HepG2 (cell line): ENCODE measurements around the gene ETF1. TPM values are rescaled to one million over a fixed set of nuclear protein-coding genes. Genes with fewer than 3 reads are reported as not detected.
"Not testable (repeated sequence)": the region's sequence is repeated elsewhere in the genome, so short reads cannot be mapped to it uniquely, and the experiment has no call there.

ENCODE experiments used
- ATAC-seq: fragments of 200-7000 bp; cut with Tn5 transposase; 3 replicates; pipeline ENCODE4 v1.9.1; 2020; ENCODE audit warnings: mild to moderate bottlenecking, moderate library complexity
- BruUV-seq: library from RNA; stranded (reverse); fragments of 400-500 nt; replicated peaks from 2 replicates; lab custom pipeline; 2021; lab: Mats Ljungman, UMichigan
- CTCF ChIA-PET: fragments of 300-600 bp; formaldehyde crosslinking; extraction: SDS; loops from one replicate; lab custom pipeline; 2021; ENCODE audit warnings: low total read pairs, inconsistent platforms, low intra/inter-chr PET ratio; lab: Yijun Ruan, JAX
- POLR2A ChIA-PET: fragments of 350-600 bp; sonication (Branson Sonifier 250); formaldehyde crosslinking; loops from one replicate; lab custom pipeline; 2020; ENCODE audit warnings: antibody characterized with exemption, inconsistent platforms; lab: Yijun Ruan, JAX
- DNase-seq: peaks from one replicate; pipeline ENCODE4 v3.0.0-alpha.2; 2015; ENCODE audit warnings: low spot score
- FAIRE-seq: peaks from 3 replicates; lab custom pipeline; 2011; peaks lifted over from hg19 to GRCh38; lab: Jason Lieb, UNC
- H2AFZ ChIP-seq: one replicate; pipeline ENCODE4 v1.6.1; 2011; ENCODE audit warnings: low read length, inconsistent platforms
- H3K27ac ChIP-seq: fragments of 300-600 bp; 3 replicates; pipeline ENCODE4 v1.8.0; 2011; ENCODE audit warnings: mixed run types, mild to moderate bottlenecking, mixed read lengths, low read length, inconsistent platforms; ENCODE audit not compliant: insufficient read depth; ENCODE audit errors: extremely low read length
- H3K27me3 ChIP-seq, 2 experiments: fragments of 200-600 bp in 1 of 2; 2 replicates in 1 of 2; 3 replicates in 1 of 2; pipeline versions ENCODE4 v1.6.0 to v1.8.0; 2011; ENCODE audit warnings: low read length in 2 of 2, mild to moderate bottlenecking in 2 of 2, moderate library complexity in 2 of 2, inconsistent platforms in 1 of 2; ENCODE audit not compliant: insufficient read depth in 2 of 2, control insufficient read depth in 1 of 2
- H3K36me3 ChIP-seq, 2 experiments: fragments of 200-600 bp in 1 of 2; replicated peaks in 1 of 2; 2 replicates in 1 of 2; 3 replicates in 1 of 2; pipeline versions ENCODE4 v1.5.1 to v1.8.0; 2011; ENCODE audit warnings: low read length in 2 of 2, inconsistent platforms in 1 of 2; ENCODE audit not compliant: insufficient read depth in 2 of 2, control insufficient read depth in 1 of 2
- H3K4me1 ChIP-seq: 2 replicates; pipeline ENCODE4 v1.5.1; 2012; ENCODE audit warnings: low read length, inconsistent platforms; ENCODE audit not compliant: insufficient read depth
- H3K4me2 ChIP-seq: 2 replicates; pipeline ENCODE4 v1.6.0; 2011; ENCODE audit warnings: low read depth, low read length, inconsistent platforms
- H3K4me3 ChIP-seq, 3 experiments: fragments of 200-600 bp in 1 of 3; sonication (generic), shearing (Covaris generic) in 1 of 3; replicated peaks in 1 of 3; 2 replicates each; pipeline ENCODE4 v1.5.1; 2011 to 2016; ENCODE audit warnings: low read length in 3 of 3, inconsistent platforms in 2 of 3, low read depth in 2 of 3, mild to moderate bottlenecking in 2 of 3, control low read depth in 1 of 3, mixed read lengths in 1 of 3; ENCODE audit not compliant: insufficient read depth in 1 of 3
- H3K79me2 ChIP-seq: one replicate; pipeline ENCODE4 v1.6.1; 2011; ENCODE audit warnings: low read length, inconsistent platforms; ENCODE audit not compliant: insufficient read depth
- H3K9ac ChIP-seq: 2 replicates; pipeline ENCODE4 v1.6.0; 2011; ENCODE audit warnings: mild to moderate bottlenecking, low read depth, low read length, inconsistent platforms; ENCODE audit not compliant: insufficient read depth
- H3K9me3 ChIP-seq: 2 replicates; pipeline ENCODE4 v1.5.1; 2012; ENCODE audit warnings: mild to moderate bottlenecking, low read length
- H4K20me1 ChIP-seq: 2 replicates; pipeline ENCODE4 v1.6.0; 2011; ENCODE audit warnings: inconsistent platforms, mild to moderate bottlenecking, low read length, moderate library complexity; ENCODE audit not compliant: insufficient read depth
- ATF2 ChIP-seq: sonication (generic); formaldehyde crosslinking; IDR thresholded peaks from 2 replicates; pipeline ENCODE4 v1.4.0; 2020; ENCODE audit warnings: missing genetic modification reagents
- EP300 ChIP-seq, 3 experiments: sonication (generic) in 1 of 3; formaldehyde crosslinking in 1 of 3; IDR thresholded peaks; 2 replicates each; pipeline versions ENCODE4 v1.5.1 to v1.6.1; 2011 to 2020; ENCODE audit warnings: low read depth in 2 of 3, low read length in 2 of 3, borderline replicate concordance in 1 of 3, improper control_type of control experiment in 1 of 3, mild to moderate bottlenecking in 1 of 3, missing genetic modification reagents in 1 of 3, moderate library complexity in 1 of 3
- FOSL2 ChIP-seq: sonication (generic); formaldehyde crosslinking; IDR thresholded peaks from 2 replicates; pipeline ENCODE4 v1.4.0; 2020; ENCODE audit warnings: missing genetic modification reagents
- FOXA3 ChIP-seq: IDR thresholded peaks from 2 replicates; pipeline ENCODE4 v1.6.1; 2016; ENCODE audit warnings: missing genetic modification reagents, missing compliant biosample characterization
- FOXP1 ChIP-seq, 2 experiments: fragments of 450-650 bp in 1 of 2; IDR thresholded peaks; 2 replicates each; pipeline ENCODE4 v1.6.1; 2017 to 2018; ENCODE audit warnings: antibody characterized with exemption in 1 of 2
- JUNB ChIP-seq: sonication (generic); formaldehyde crosslinking; IDR thresholded peaks from 2 replicates; pipeline ENCODE4 v1.8.0; 2022; ENCODE audit warnings: missing genetic modification reagents, mild to moderate bottlenecking, borderline replicate concordance
- KLF6 ChIP-seq: IDR thresholded peaks from 2 replicates; pipeline ENCODE4 v1.8.0; 2016; ENCODE audit warnings: missing biosample characterization, missing genetic modification reagents
- MIER3 ChIP-seq: IDR thresholded peaks from 2 replicates; pipeline ENCODE4 v1.6.1; 2016; ENCODE audit warnings: missing compliant biosample characterization, borderline replicate concordance
- NCOR1 ChIP-seq: fragments of 200-600 bp; sonication (generic); IDR thresholded peaks from 2 replicates; pipeline ENCODE4 v1.7.0; 2017; ENCODE audit warnings: antibody characterized with exemption, low read length, borderline replicate concordance
- TEAD3 ChIP-seq: optimal IDR thresholded peaks from 2 replicates; pipeline ENCODE3; 2016; ENCODE audit warnings: borderline replicate concordance
- ZNF30 ChIP-seq: sonication (generic); formaldehyde crosslinking; IDR thresholded peaks from 2 replicates; pipeline ENCODE4 v1.5.0; 2020; ENCODE audit warnings: mild to moderate bottlenecking, missing genetic modification reagents
- ZNF335 ChIP-seq: sonication (generic); formaldehyde crosslinking; IDR thresholded peaks from 2 replicates; pipeline ENCODE4 v1.4.0; 2020; ENCODE audit warnings: missing genetic modification reagents
- WGBS: methylation state at CpG from one replicate; pipeline ENCODE4 v1.1.6; 2017; ENCODE audit warnings: low lambda C conversion rate; 5-methylcytosine and 5-hydroxymethylcytosine counted together
- in situ Hi-C: cut with HindIII; loops from 2 replicates; pipeline ENCODE4 v1.10.0; 2017; ENCODE audit warnings: low pct_unique_long_range_greater_than_20kb; ENCODE audit not compliant: extremely low pct_ligation_motif_present
- intact Hi-C: fragments of 100-400 bp; cut with micrococcal nuclease; formaldehyde crosslinking; loops from one replicate; pipeline ENCODE4 v1.10.0; 2022; ENCODE audit not compliant: unreplicated experiment
- polyA plus RNA-seq, 8 experiments: library from polyadenylated mRNA; depleted of rRNA in 3 of 8; stranded (reverse) in 7 of 8; unstranded in 1 of 8; fragments of >200 nt; fragmentation: Illumina TruSeq in 4 of 8; extraction: Trizol in 4 of 8; gene quantifications; 2 replicates each; pipeline versions ENCODE4 v1.2.1 to v1.2.3, GENCODE V29; 2011 to 2016; ENCODE audit warnings: low read depth in 4 of 8, missing spikeins in 1 of 8, mixed read lengths in 1 of 8; ENCODE audit not compliant: insufficient read depth in 1 of 8
- total RNA-seq, 5 experiments: library from RNA; depleted of rRNA; stranded (reverse); fragments of >200 nt; fragmentation: Illumina TruSeq; extraction: Trizol; gene quantifications; 2 replicates each; pipeline ENCODE4 v1.2.3, GENCODE V29; 2016; ENCODE audit warnings: low read depth in 1 of 5
- TF ChIP-seq, protein P1 (sequence below): IDR thresholded peaks from 2 replicates; pipeline ENCODE4 v1.6.1; 2018; ENCODE audit warnings: missing genetic modification reagents
- TF ChIP-seq, protein P2 (sequence below): IDR thresholded peaks from 2 replicates; pipeline ENCODE4 v1.6.1; 2018; ENCODE audit warnings: missing genetic modification reagents, mild to moderate bottlenecking, missing compliant biosample characterization

The ETF1 gene
- total and polyA plus RNA-seq, 2 of the 13 experiments (the other 11 are each of a cell fraction or from before 2014, with no cell fraction given), result 52.1 to 184 TPM

DNA sequence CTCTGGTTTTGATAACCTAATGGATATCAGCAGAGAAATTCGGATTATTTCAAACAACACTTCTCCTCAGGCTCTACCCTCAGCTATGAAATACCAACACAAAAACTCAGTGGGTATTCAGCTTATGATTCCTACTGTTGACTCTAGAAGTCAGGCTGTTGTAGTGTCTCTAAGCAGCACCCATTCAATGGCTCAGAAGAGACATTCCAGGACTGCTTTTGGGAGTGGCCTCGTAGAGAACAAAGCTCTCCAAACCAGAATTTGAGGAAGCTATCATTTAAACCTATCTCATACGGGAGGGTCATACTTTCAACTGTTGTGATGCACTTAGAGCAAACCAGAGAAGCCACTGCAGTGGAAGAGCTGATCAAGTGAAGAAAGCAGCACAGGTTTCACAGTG, 34.1 kb downstream of the ETF1 start:
- no peak overlapping the region for H3K4me2 ChIP-seq
- H3K79me2 ChIP-seq, result no peaks in the 10 kb centered on the region
- H3K36me3 ChIP-seq, result peaks cover 16 to 52% of the 10 kb centered on the region in 2 experiments
- no peaks in the 10 kb centered on the region for H3K9me3 ChIP-seq
- H3K4me3 ChIP-seq, result no peak overlapping the region
- no peak overlapping the region for H2AFZ ChIP-seq
- ChIA-PET CTCF (no interaction called here), POLR2A (no interaction called here)
- peak; percentile 47 for DNase-seq
- no peak for FAIRE-seq
- in situ Hi-C loops, result loop anchor here (10.0 kb wide), 1 partner anchor 64 kb away; no protein-coding TSS in a partner anchor
- H4K20me1 ChIP-seq, result no peaks in the 10 kb centered on the region
- intact Hi-C loops, result loop anchor here (5.0 kb wide), 1 partner anchor 33 kb away; the partner anchor contains the start of gene ETF1
- BruUV-seq, result no TSS peak
- H3K27me3 ChIP-seq, result no peaks in the 10 kb centered on the region
- no peak overlapping the region for H3K9ac ChIP-seq
- H3K4me1 ChIP-seq, result peaks cover 66% of the 10 kb centered on the region
- H3K27ac ChIP-seq, result peak overlapping the region; percentile 70
- 70% methylated on average over 3 of the region's 3 CpGs for WGBS
- TF ChIP-seq TEAD3 (CRISPR knock-in tag) (peak; percentile 13), JUNB (CRISPR knock-in tag) (no peak), ZNF30 (CRISPR knock-in tag) (no peak), NCOR1 (no peak), EP300 (IDR thresholded peaks at IDR 0.05; ENCODE audit: low read depth in 2 of 2, low read length in 2 of 2) (no peak), EP300 (CRISPR knock-in tag; IDR thresholded peaks at IDR 0.05; ENCODE audit: borderline replicate concordance) (no peak)
- TF ChIP-seq, protein P1, sequence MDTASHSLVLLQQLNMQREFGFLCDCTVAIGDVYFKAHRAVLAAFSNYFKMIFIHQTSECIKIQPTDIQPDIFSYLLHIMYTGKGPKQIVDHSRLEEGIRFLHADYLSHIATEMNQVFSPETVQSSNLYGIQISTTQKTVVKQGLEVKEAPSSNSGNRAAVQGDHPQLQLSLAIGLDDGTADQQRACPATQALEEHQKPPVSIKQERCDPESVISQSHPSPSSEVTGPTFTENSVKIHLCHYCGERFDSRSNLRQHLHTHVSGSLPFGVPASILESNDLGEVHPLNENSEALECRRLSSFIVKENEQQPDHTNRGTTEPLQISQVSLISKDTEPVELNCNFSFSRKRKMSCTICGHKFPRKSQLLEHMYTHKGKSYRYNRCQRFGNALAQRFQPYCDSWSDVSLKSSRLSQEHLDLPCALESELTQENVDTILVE, result no peak
- ATAC-seq, result no peak; the same call in 2 of the 3 replicates

DNA sequence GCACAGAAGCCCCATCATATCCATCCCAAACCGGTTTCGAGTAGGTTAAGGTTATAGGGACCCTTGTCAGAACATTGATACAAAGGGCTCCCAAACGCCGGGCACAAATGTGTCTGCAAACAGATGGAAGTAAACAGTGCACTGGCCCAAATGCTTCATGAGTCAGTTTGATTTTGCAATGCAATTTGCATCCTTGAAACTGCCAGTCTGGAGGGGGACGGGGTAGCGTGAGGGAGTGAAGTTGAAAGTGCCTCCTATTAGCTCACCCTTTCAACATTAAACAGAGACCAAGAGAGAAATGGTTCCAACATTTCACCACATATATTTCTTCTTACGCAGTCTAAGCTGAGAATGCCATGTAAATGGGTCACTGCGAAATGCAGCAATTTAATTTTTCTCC, 35.6 kb downstream of the ETF1 start:
- H3K9ac ChIP-seq; H3K9me3 ChIP-seq; CTCF ChIA-PET; H3K27me3 ChIP-seq; H2AFZ ChIP-seq; FAIRE-seq; H4K20me1 ChIP-seq; H3K4me3 ChIP-seq; H3K79me2 ChIP-seq; TF ChIP-seq EP300 (CRISPR knock-in tag; IDR thresholded peaks at IDR 0.05; ENCODE audit: borderline replicate concordance): not testable (repeated sequence)
- intact Hi-C loops (loop anchor here (5.0 kb wide), 1 partner anchor 35 kb away; the partner anchor contains the start of gene ETF1), in situ Hi-C loops (loop anchor here (10.0 kb wide), 1 partner anchor 63 kb away; no protein-coding TSS in a partner anchor)
- peak overlapping the region; percentile 84 for H3K4me2 ChIP-seq
- 13% methylated on average over 8 of the region's 8 CpGs for WGBS
- peak overlapping the region; percentile 70 for H3K27ac ChIP-seq
- POLR2A ChIA-PET, result interaction anchor here (0.6 to 1.8 kb wide), 4 partner anchors 27 to 68 kb away, joined by 3 to 10 read pairs (median 4); partner anchors contain the start of genes ETF1 and HSPA9
- TSS peak; percentile 43 for BruUV-seq
- H3K4me1 ChIP-seq, result peaks cover 70% of the 10 kb centered on the region
- DNase-seq (peak; percentile 85), ATAC-seq (peak; percentile 77)
- peaks cover 15 to 37% of the 10 kb centered on the region in 2 experiments for H3K36me3 ChIP-seq
- TF ChIP-seq KLF6 (CRISPR knock-in tag), result peak; percentile 52; the same call in 1 of the 2 replicates
- peak; percentile 80 for TF ChIP-seq FOXA3 (CRISPR knock-in tag)
- peak; percentile 12 to 67; a peak in 1 of 4 replicates for TF ChIP-seq EP300 (IDR thresholded peaks at IDR 0.05; ENCODE audit: low read depth in 2 of 2, low read length in 2 of 2)
- 0 out of 2 replicates have a peak, but pooled peaks have one; percentile 37 for TF ChIP-seq FOXP1 (IDR thresholded peaks at IDR 0.05)
- TF ChIP-seq FOXP1 (CRISPR knock-in tag; IDR thresholded peaks at IDR 0.05), result peak; percentile 80
- peak; percentile 97 for TF ChIP-seq FOSL2 (CRISPR knock-in tag)
- 0 out of 2 replicates have a peak, but pooled peaks have one; percentile 43 for TF ChIP-seq ATF2 (CRISPR knock-in tag)
- TF ChIP-seq ZNF335 (CRISPR knock-in tag), result 0 out of 2 replicates have a peak, but pooled peaks have one; percentile 48
- TF ChIP-seq, protein P2, sequence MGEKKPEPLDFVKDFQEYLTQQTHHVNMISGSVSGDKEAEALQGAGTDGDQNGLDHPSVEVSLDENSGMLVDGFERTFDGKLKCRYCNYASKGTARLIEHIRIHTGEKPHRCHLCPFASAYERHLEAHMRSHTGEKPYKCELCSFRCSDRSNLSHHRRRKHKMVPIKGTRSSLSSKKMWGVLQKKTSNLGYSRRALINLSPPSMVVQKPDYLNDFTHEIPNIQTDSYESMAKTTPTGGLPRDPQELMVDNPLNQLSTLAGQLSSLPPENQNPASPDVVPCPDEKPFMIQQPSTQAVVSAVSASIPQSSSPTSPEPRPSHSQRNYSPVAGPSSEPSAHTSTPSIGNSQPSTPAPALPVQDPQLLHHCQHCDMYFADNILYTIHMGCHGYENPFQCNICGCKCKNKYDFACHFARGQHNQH (CRISPR knock-in tag), result peak; percentile 62
- TF ChIP-seq MIER3 (CRISPR knock-in tag), result peak; percentile 54; the same call in 1 of the 2 replicates
